ENCODE data around the gene NOX5.

NOX5 gene

DNA sequence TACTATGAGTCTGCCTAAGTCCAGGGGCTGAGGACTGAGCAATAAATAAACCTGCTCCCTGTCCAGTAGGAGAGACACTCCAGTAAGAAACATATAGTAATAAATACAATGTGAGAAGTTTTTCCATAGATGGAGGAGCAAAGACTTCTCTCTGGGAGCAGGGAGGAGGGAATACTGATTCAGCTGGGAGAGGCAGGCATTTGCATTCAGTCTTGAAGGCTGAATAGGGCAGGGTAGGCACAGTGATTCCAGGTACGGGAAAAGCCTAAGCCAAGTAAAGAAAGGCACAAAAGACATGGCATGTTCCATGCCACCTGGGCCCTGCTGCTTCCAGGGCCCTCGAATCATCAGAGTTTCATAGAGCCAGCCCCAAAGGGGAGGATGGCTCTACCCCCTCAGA is 86.3 kb downstream of the NOX5 start:
- DNase-seq (ENCODE audit: low spot score), result no peak

DNA sequence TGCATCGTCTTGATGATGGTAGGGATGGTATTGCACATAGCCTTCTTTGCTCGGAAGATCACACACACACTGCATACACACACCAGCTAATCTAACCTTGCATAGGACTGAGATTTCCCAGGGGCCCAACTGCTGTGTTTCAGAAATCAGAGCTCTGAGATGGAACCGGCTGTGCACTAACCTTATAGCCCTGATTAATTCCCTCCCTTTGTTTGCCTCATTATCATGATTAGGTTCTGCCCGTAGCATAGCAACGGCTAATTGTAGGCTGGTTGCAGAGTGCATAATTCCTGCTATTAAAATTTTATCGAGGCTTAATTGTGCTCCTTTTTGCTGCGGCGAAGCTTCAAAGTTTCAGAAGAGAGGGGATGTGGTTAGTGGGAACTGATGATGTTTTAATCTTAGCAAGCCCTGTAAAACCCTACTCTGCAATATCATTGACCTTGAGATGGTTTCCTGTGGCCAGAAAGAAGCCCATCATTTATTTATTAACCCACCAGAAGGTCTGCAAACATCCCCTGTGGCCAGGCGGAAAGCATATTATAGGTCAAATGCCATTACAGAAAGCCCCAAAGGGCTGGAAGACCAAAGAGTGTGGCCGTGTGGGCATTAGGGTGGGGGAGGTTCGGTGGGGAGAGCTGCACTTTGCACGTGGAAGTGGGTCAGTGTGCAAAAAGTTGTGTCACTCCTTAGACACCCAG is 89.7 kb downstream of the NOX5 start:
- DNase-seq (ENCODE audit: low spot score), result no peak

DNA sequence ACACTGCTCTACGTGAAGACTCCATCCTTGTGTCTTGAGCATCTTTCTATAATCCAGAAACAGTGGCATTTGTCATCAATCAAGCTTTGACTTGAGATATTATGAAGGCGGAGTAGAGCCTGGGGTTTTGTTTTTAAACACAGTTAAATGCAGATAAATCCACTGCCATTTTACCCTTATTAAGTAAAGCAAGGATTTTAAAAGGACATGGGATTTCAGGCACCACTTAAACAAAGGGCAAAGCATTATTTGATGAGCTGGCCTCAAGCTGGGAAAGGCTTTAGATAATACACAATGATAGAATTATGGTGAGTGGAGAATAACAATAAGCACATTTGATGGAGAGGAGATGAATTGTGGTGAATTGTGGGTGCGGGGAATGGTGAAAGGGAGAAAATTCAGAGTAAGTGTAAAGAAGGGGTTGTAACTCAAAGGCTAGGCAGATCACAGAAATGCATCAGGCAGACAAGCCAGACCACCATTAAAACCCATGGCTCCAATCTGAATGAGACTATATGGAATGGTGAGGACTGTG is 91.0 kb downstream of the NOX5 start:
- DNase-seq (ENCODE audit: low spot score), result no peak

DNA sequence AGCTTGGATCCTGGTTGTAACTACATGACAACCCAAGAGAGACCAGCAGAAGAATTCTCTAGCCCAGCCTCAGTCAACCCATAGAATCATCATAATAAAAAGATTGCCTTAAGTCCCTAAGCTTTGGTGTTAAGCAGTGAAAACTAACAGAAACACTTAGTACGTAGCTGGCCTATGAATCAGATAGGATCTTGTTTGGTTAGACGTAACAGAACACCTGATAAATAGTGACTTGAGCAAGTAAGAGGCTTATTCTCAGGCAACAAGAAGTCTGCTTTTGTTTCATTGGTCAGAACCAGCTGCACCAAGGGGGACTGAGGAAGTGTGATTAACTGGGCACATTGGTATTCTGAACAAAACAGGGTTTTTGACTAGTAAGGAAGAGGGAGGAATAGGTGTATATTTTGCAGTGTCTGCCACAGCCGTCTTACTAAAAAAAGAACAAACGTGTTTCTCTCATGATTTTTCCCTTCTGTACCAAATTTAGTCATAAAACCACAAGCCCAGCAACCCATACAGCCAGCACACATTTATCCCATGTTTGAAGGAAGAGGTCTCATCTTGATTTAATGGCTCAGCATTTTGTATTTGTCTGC is 92.6 kb downstream of the NOX5 start:
- no peak for DNase-seq (ENCODE audit: low spot score)
